Ovary (tissue), 3 donors: ENCODE measurements around the gene TOMM34.

ENCODE experiments used
- EP300 ChIP-seq: sonication (generic); formaldehyde crosslinking; IDR thresholded peaks from one replicate; pipeline ENCODE4 v1.6.1; 2017; ENCODE audit warnings: antibody characterized with exemption
- TF ChIP-seq, protein P1 (sequence below), 3 donors: fragments of 450-650 bp in 2 of 3; fragments of 200-600 bp in 1 of 3; IDR thresholded peaks; one replicate each; pipeline versions ENCODE4 v1.5.1 to v1.8.0; 2016 to 2022; ENCODE audit warnings: antibody characterized with exemption in 3 of 3, mild to moderate bottlenecking in 1 of 3
- donor health status: DM: no; HTN: no; CAD: no.

DNA sequence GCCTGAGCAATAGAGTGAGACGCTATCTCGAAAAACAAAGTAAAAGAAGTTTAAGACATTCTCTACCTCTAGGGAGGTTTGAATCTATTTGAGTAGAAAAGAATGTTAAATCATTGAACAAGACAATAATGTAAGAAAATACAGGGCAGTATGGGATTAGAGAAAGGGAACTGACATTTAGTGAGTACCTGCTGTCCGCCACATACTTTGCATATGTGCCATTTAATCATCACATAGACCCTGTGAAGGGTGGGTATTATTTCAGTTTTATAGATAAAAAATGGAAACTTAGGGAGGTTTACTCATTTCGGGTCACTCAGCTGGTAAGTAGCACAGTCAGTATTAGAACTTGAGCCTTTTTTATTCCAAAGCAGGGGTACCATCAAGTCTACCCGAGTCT is 37.5 kb upstream of the TOMM34 start:
- TF ChIP-seq, protein P1, sequence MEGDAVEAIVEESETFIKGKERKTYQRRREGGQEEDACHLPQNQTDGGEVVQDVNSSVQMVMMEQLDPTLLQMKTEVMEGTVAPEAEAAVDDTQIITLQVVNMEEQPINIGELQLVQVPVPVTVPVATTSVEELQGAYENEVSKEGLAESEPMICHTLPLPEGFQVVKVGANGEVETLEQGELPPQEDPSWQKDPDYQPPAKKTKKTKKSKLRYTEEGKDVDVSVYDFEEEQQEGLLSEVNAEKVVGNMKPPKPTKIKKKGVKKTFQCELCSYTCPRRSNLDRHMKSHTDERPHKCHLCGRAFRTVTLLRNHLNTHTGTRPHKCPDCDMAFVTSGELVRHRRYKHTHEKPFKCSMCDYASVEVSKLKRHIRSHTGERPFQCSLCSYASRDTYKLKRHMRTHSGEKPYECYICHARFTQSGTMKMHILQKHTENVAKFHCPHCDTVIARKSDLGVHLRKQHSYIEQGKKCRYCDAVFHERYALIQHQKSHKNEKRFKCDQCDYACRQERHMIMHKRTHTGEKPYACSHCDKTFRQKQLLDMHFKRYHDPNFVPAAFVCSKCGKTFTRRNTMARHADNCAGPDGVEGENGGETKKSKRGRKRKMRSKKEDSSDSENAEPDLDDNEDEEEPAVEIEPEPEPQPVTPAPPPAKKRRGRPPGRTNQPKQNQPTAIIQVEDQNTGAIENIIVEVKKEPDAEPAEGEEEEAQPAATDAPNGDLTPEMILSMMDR (IDR thresholded peaks at IDR 0.05) = no peak
- no peak for TF ChIP-seq EP300
